SH-SY5Y (cell line): ENCODE measurements around the gene TFPI.

Experiments
- GATA2 ChIP-seq: IDR thresholded peaks from 2 replicates; pipeline ENCODE4 v1.6.1; 2011; ENCODE audit warnings: mild to moderate bottlenecking, low read depth, low read length
- GATA3 ChIP-seq: IDR thresholded peaks from 2 replicates; pipeline ENCODE4 v1.6.1; 2011; ENCODE audit warnings: low read depth, mild to moderate bottlenecking, low read length, moderate library complexity

- TF ChIP-seq GATA2 (no peak), GATA3 (no peak)
Measured at GRCh38 chr2:187438455-187438854, 115.8 kb downstream of the TFPI start.
